Measurements from ENCODE around the gene SLX4. TPM values are rescaled to one million over a fixed set of nuclear protein-coding genes. Genes with fewer than 3 reads are reported as not detected.

The SLX4 gene
- total RNA-seq, 1 experiment from 2014 or later: 5.9 TPM

- POLR2A ChIA-PET: no interaction called here
Measured at GRCh38 chr16:3554351-3554928, 57.0 kb downstream of the SLX4 start.

GRCh38 chr16:3553138-3553923 lies 58.1 kb downstream of the SLX4 start:
- CTCF ChIA-PET: no interaction called here
- Mint-ChIP-seq H3K9me3 (ENCODE audit: unreplicated experiment) (peaks cover 14% of the 10 kb centered on the region), H3K4me3 (ENCODE audit: unreplicated experiment) (no peak overlapping the region), H3K36me3 (ENCODE audit: insufficient read depth, unreplicated experiment) (no peaks in the 10 kb centered on the region), H3K27ac (ENCODE audit: low read depth, unreplicated experiment) (no peak overlapping the region), H3K27me3 (ENCODE audit: insufficient read depth, unreplicated experiment) (peaks cover 37% of the 10 kb centered on the region), H3K4me1 (ENCODE audit: insufficient read depth, unreplicated experiment) (no peaks in the 10 kb centered on the region)
- POLR2A ChIA-PET: interaction anchor here (1.0 kb wide), 1 partner anchor 9 kb away, joined by 3 read pairs; no protein-coding TSS in a partner anchor
- intact Hi-C loops (cut with micrococcal nuclease): no loop called here
- TF ChIP-seq, protein P1, sequence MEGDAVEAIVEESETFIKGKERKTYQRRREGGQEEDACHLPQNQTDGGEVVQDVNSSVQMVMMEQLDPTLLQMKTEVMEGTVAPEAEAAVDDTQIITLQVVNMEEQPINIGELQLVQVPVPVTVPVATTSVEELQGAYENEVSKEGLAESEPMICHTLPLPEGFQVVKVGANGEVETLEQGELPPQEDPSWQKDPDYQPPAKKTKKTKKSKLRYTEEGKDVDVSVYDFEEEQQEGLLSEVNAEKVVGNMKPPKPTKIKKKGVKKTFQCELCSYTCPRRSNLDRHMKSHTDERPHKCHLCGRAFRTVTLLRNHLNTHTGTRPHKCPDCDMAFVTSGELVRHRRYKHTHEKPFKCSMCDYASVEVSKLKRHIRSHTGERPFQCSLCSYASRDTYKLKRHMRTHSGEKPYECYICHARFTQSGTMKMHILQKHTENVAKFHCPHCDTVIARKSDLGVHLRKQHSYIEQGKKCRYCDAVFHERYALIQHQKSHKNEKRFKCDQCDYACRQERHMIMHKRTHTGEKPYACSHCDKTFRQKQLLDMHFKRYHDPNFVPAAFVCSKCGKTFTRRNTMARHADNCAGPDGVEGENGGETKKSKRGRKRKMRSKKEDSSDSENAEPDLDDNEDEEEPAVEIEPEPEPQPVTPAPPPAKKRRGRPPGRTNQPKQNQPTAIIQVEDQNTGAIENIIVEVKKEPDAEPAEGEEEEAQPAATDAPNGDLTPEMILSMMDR (IDR thresholded peaks at IDR 0.05; ENCODE audit: unreplicated experiment): no peak
- no TSS peak for BruUV-seq (replicated peaks)
- no peak for DNase-seq (ENCODE audit: unreplicated experiment)

More at GRCh38 chr16:3554351-3554928, 57.0 kb downstream of the SLX4 start:
- H3K4me3 Mint-ChIP-seq (ENCODE audit: unreplicated experiment): no peak overlapping the region
- no peaks in the 10 kb centered on the region for H3K4me1 Mint-ChIP-seq (ENCODE audit: insufficient read depth, unreplicated experiment)
- CTCF ChIA-PET: no interaction called here
- H3K36me3 Mint-ChIP-seq (ENCODE audit: insufficient read depth, unreplicated experiment): no peaks in the 10 kb centered on the region
- TF ChIP-seq, protein P1 (IDR thresholded peaks at IDR 0.05; ENCODE audit: unreplicated experiment): no peak
- no peak for DNase-seq (ENCODE audit: unreplicated experiment)
- H3K27me3 Mint-ChIP-seq (ENCODE audit: insufficient read depth, unreplicated experiment): peaks cover 37% of the 10 kb centered on the region
- BruUV-seq (replicated peaks): no TSS peak
- peaks cover 14% of the 10 kb centered on the region for H3K9me3 Mint-ChIP-seq (ENCODE audit: unreplicated experiment)
- no peak overlapping the region for H3K27ac Mint-ChIP-seq (ENCODE audit: low read depth, unreplicated experiment)
- intact Hi-C loops (cut with micrococcal nuclease): no loop called here

DNA sequence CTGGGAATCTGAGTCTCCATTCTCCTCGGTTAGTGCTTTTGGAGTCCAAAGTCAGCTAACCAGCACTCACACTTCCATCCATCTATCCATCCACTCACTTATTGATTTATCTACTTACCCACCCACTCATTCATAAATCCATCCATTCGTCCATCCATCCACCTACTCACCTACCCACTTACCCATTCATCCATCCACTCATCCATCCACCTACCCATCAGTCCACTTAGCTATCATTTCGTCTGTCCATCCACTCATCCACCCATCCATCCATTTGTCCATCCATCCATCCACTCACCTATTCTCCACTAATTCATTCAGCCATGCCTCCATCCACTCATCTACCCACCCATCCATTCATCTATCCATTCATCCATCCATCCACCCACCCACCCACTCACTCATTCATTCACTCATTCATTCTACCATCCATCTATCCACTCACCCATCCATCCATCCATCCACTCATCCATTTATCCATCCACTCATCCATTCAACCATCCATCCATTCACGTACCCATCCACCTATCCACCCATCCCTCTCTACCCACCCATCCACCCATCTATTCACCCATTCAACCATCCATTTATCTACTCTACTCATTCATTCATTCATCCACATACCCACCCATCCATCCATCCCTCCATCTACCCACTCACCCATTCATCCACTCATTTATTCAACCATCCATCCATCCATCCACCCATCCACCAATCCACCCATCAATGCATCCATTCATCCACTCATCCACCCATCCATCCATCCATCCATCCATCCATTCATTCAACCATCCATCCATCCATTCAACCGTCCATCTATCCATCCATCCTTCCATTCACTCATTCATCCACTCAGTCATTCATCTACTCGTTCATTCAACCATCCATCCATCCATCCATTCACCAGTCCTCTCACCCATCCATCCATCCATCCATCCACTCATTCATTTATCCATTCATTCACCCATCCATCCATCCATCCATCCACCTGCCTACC lies 60.3 kb downstream of the SLX4 start:
- Mint-ChIP-seq H3K27me3 (ENCODE audit: insufficient read depth, unreplicated experiment) (peaks cover 21% of the 10 kb centered on the region), H3K27ac (ENCODE audit: low read depth, unreplicated experiment) (no peak overlapping the region), H3K4me3 (ENCODE audit: unreplicated experiment) (no peak overlapping the region), H3K9me3 (ENCODE audit: unreplicated experiment) (peaks cover 14% of the 10 kb centered on the region), H3K4me1 (ENCODE audit: insufficient read depth, unreplicated experiment) (no peaks in the 10 kb centered on the region), H3K36me3 (ENCODE audit: insufficient read depth, unreplicated experiment) (no peaks in the 10 kb centered on the region)
- no TSS peak for BruUV-seq (replicated peaks)
- ChIA-PET CTCF (no interaction called here), POLR2A (interaction anchor here (0.6 kb wide), 1 partner anchor 78 kb away, joined by 3 read pairs; no protein-coding TSS in a partner anchor)
- DNase-seq (ENCODE audit: unreplicated experiment): no peak
- intact Hi-C loops (cut with micrococcal nuclease): no loop called here
- TF ChIP-seq, protein P1 (IDR thresholded peaks at IDR 0.05; ENCODE audit: unreplicated experiment): no peak

- TF ChIP-seq, protein P1 (IDR thresholded peaks at IDR 0.05; ENCODE audit: unreplicated experiment): no peak
- intact Hi-C loops (cut with micrococcal nuclease): no loop called here
- no TSS peak for BruUV-seq (replicated peaks)
Measured at GRCh38 chr16:3549906-3550305, 61.5 kb downstream of the SLX4 start.

More at GRCh38 chr16:3549906-3550305, 61.5 kb downstream of the SLX4 start:
- Mint-ChIP-seq H3K27me3 (ENCODE audit: insufficient read depth, unreplicated experiment) (peaks cover 21% of the 10 kb centered on the region), H3K27ac (ENCODE audit: low read depth, unreplicated experiment) (no peak overlapping the region), H3K4me3 (ENCODE audit: unreplicated experiment) (no peak overlapping the region), H3K36me3 (ENCODE audit: insufficient read depth, unreplicated experiment) (peaks cover 7% of the 10 kb centered on the region), H3K9me3 (ENCODE audit: unreplicated experiment) (peaks cover 14% of the 10 kb centered on the region), H3K4me1 (ENCODE audit: insufficient read depth, unreplicated experiment) (no peaks in the 10 kb centered on the region)
- CTCF ChIA-PET: interaction anchor here (0.6 kb wide), 2 partner anchors 382 to 448 kb away, joined by 3 read pairs; no protein-coding TSS in a partner anchor
- DNase-seq (ENCODE audit: unreplicated experiment): no peak
- POLR2A ChIA-PET: no interaction called here

Data from MCF 10A (cell line).